ENCODE results near the gene NUP188. TPM values are rescaled to one million over a fixed set of nuclear protein-coding genes. Genes with fewer than 3 reads are reported as not detected.

The NUP188 gene
- total and polyA plus RNA-seq, 10 of the 15 experiments (the other 5 are each of a cell fraction or from before 2014, with no cell fraction given): 1.4 to 73.7 (median 48.9) TPM

- in situ Hi-C loops (cut with MboI) (no loop called here), intact Hi-C loops (cut with micrococcal nuclease; ENCODE audit: unreplicated experiment) (no loop called here)
- no peaks in the 10 kb centered on the region for H4K20me1 ChIP-seq (ENCODE audit: control insufficient read depth, insufficient read depth)
- H3K36me3 ChIP-seq (ENCODE audit: control insufficient read depth in 2 of 2, insufficient read depth in 2 of 2, low read length in 1 of 2): no peaks in the 10 kb centered on the region
- H3K79me2 ChIP-seq (ENCODE audit: control insufficient read depth, insufficient read depth, low read length): peaks cover 12% of the 10 kb centered on the region
- H3K4me2 ChIP-seq (ENCODE audit: control insufficient read depth, insufficient read depth): no peak overlapping the region
- H3K9ac ChIP-seq (ENCODE audit: control insufficient read depth, insufficient read depth, low read length): no peak overlapping the region
- ChIA-PET POLR2A (interaction anchor here (0.7 kb wide), 2 partner anchors 67 to 442 kb away, joined by 3 to 4 read pairs; no protein-coding TSS in a partner anchor), RAD21 (ENCODE audit: unreplicated experiment) (no interaction called here), CTCF (interaction anchor here (0.6 to 1.3 kb wide), 2 partner anchors 9 to 1102 kb away, joined by 4 to 5 read pairs; no protein-coding TSS in a partner anchor), SMC1A (ENCODE audit: uncharacterized antibody, unreplicated experiment) (interaction anchor here (0.7 kb wide), 1 partner anchor 129 kb away, joined by 3 read pairs; no protein-coding TSS in a partner anchor)
- no peaks in the 10 kb centered on the region for H3K27me3 ChIP-seq (replicated peaks in 1 of 2; ENCODE audit: control insufficient read depth in 2 of 2, insufficient read depth in 2 of 2, low read length in 1 of 2)
- no peak for FAIRE-seq
- 57% methylated on average over 4 of the region's 4 CpGs for WGBS (ENCODE audit: insufficient coverage, insufficient replicate concordance, low lambda C conversion rate, missing lambda C conversion rate)
- H2AFZ ChIP-seq (ENCODE audit: control insufficient read depth, low read depth, low read length): no peak overlapping the region
- BruUV-seq (replicated peaks): no TSS peak
- peaks cover 12% of the 10 kb centered on the region for H3K4me1 ChIP-seq (ENCODE audit: control insufficient read depth, insufficient read depth, low read length)
- DNase-seq (ENCODE audit: low read depth, low spot score): no peak
- TF ChIP-seq FOXK2 (IDR thresholded peaks at IDR 0.05) (no peak), TBL1XR1 (IDR thresholded peaks at IDR 0.05; ENCODE audit: low read depth, low read length) (no peak), CEBPB (IDR thresholded peaks at IDR 0.05; ENCODE audit: borderline replicate concordance in 1 of 2, low read depth in 2 of 2, low read length in 2 of 2) (no peak), IRF4 (IDR thresholded peaks at IDR 0.05; ENCODE audit: low read depth, low read length) (no peak), BRCA1 (IDR thresholded peaks at IDR 0.05; ENCODE audit: low read depth, low read length) (no peak), ZNF274 (IDR thresholded peaks at IDR 0.05; ENCODE audit: insufficient read depth, insufficient read length) (no peak), SREBF1 (IDR thresholded peaks at IDR 0.05; ENCODE audit: low read length) (no peak), IRF3 (IDR thresholded peaks at IDR 0.05) (no peak), ZNF592 (IDR thresholded peaks at IDR 0.05) (no peak), CHD1 (IDR thresholded peaks at IDR 0.05; ENCODE audit: low read depth, low read length) (no peak), NR2C1 (IDR thresholded peaks at IDR 0.05) (no peak), USF2 (IDR thresholded peaks at IDR 0.05; ENCODE audit: borderline replicate concordance, low read depth, low read length) (no peak), HDGF (IDR thresholded peaks at IDR 0.05) (no peak)
- TF ChIP-seq, protein P1, sequence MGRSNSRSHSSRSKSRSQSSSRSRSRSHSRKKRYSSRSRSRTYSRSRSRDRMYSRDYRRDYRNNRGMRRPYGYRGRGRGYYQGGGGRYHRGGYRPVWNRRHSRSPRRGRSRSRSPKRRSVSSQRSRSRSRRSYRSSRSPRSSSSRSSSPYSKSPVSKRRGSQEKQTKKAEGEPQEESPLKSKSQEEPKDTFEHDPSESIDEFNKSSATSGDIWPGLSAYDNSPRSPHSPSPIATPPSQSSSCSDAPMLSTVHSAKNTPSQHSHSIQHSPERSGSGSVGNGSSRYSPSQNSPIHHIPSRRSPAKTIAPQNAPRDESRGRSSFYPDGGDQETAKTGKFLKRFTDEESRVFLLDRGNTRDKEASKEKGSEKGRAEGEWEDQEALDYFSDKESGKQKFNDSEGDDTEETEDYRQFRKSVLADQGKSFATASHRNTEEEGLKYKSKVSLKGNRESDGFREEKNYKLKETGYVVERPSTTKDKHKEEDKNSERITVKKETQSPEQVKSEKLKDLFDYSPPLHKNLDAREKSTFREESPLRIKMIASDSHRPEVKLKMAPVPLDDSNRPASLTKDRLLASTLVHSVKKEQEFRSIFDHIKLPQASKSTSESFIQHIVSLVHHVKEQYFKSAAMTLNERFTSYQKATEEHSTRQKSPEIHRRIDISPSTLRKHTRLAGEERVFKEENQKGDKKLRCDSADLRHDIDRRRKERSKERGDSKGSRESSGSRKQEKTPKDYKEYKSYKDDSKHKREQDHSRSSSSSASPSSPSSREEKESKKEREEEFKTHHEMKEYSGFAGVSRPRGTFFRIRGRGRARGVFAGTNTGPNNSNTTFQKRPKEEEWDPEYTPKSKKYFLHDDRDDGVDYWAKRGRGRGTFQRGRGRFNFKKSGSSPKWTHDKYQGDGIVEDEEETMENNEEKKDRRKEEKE (IDR thresholded peaks at IDR 0.05): no peak
- H3K9me3 ChIP-seq (replicated peaks; ENCODE audit: control insufficient read depth, insufficient read depth, low read length): no peaks in the 10 kb centered on the region
- no peak overlapping the region for H3K27ac ChIP-seq (ENCODE audit: control insufficient read depth, insufficient read depth)
- H3K4me3 ChIP-seq: no peak overlapping the region
- no peak for ATAC-seq
These were observed 84.0 kb downstream of the NUP188 start for GRCh38 chr9:129031514-129031913.

Measured in GM12878 (cell line).